Anterior cingulate cortex (tissue), 58 donors: ENCODE measurements around the gene SLC6A8.
A peak's percentile ranks its signal among the peaks of the same experiment; 100 is the strongest.

ENCODE experiments used
- DNase-seq, 58 donors: peaks; one replicate each; lab custom pipeline; 2025; lab: John Stamatoyannopoulos, UW

SLC6A8 gene

GRCh38 chrX:153647461-153648357 is 40.0 kb upstream of the SLC6A8 start:
- DNase-seq = no peak

GRCh38 chrX:153648358-153649177 is 39.2 kb upstream of the SLC6A8 start:
- no peak for DNase-seq

- no peak for DNase-seq
These were observed 38.4 kb upstream of the SLC6A8 start for GRCh38 chrX:153649178-153649914.

- DNase-seq = no peak
These were observed 37.6 kb upstream of the SLC6A8 start for GRCh38 chrX:153649915-153650782.

GRCh38 chrX:153650959-153651358 is 36.8 kb upstream of the SLC6A8 start:
- DNase-seq = no peak

- no peak for DNase-seq
These were observed 36.1 kb upstream of the SLC6A8 start for GRCh38 chrX:153651540-153652079.

GRCh38 chrX:153653556-153653955 is 34.2 kb upstream of the SLC6A8 start:
- DNase-seq = no peak

GRCh38 chrX:153657161-153657560 is 30.6 kb upstream of the SLC6A8 start:
- no peak for DNase-seq

GRCh38 chrX:153659268-153659667 is 28.5 kb upstream of the SLC6A8 start:
- no peak for DNase-seq

GRCh38 chrX:153662266-153662665 is 25.5 kb upstream of the SLC6A8 start:
- DNase-seq = no peak

- DNase-seq = no peak
These were observed 21.9 kb upstream of the SLC6A8 start for GRCh38 chrX:153665726-153666306.

- DNase-seq = no peak
These were observed 20.3 kb upstream of the SLC6A8 start for GRCh38 chrX:153667281-153667955.

GRCh38 chrX:153667956-153668396 is 19.8 kb upstream of the SLC6A8 start:
- peak in 57 of 58 donors; percentile 10 to 92 (median 76) for DNase-seq

- DNase-seq = no peak
These were observed 19.1 kb upstream of the SLC6A8 start for GRCh38 chrX:153668423-153669173.

GRCh38 chrX:153669174-153669890 is 18.4 kb upstream of the SLC6A8 start:
- no peak for DNase-seq

- no peak for DNase-seq
These were observed 17.6 kb upstream of the SLC6A8 start for GRCh38 chrX:153669901-153670731.
